Stomach (tissue), 4 donors: ENCODE measurements around the gene GJB3.

ENCODE experiments used
- EP300 ChIP-seq: sonication (generic); formaldehyde crosslinking; IDR thresholded peaks from one replicate; pipeline ENCODE4 v1.6.1; 2017; ENCODE audit warnings: antibody characterized with exemption
- POLR2A ChIP-seq, 4 donors: fragments of 450-650 bp; IDR thresholded peaks; one replicate each; pipeline ENCODE4 v1.6.1; 2016; ENCODE audit warnings: antibody characterized with exemption in 4 of 4, control low read depth in 2 of 4, mild to moderate bottlenecking in 1 of 4, moderate library complexity in 1 of 4
- POLR2AphosphoS5 ChIP-seq, 3 donors: sonication (generic); formaldehyde crosslinking; IDR thresholded peaks; one replicate each; pipeline ENCODE4 v1.6.1; 2016; ENCODE audit warnings: antibody characterized with exemption in 3 of 3
- TF ChIP-seq, protein P1 (sequence below), 7 experiments: fragments of 450-650 bp in 4 of 7; fragments of 200-600 bp in 3 of 7; sonication (generic) in 3 of 7; IDR thresholded peaks; one replicate each; pipeline ENCODE4 v1.5.1; 2016 to 2019; ENCODE audit warnings: antibody characterized with exemption in 7 of 7, control low read depth in 2 of 7, mild to moderate bottlenecking in 1 of 7

DNA sequence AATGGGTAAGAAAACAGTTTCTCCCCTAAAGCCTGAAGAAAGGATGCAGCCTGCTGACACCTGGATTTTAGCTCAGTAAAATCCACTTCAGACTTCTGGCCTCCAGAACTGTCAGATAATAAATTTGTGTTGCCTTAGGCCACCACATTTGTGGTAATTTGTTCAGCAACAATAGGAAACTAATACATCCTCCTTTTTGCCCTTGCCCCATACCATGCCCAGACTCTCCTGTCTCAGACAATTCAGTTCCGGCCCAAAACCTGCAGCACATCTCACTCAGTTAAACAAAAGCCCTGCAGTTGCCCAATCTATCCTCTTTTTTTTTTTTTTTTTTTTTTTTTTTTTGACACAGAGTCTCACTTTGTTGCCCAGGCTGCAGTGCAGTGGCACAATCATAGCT is 52.7 kb downstream of the GJB3 start:
- TF ChIP-seq, protein P1, sequence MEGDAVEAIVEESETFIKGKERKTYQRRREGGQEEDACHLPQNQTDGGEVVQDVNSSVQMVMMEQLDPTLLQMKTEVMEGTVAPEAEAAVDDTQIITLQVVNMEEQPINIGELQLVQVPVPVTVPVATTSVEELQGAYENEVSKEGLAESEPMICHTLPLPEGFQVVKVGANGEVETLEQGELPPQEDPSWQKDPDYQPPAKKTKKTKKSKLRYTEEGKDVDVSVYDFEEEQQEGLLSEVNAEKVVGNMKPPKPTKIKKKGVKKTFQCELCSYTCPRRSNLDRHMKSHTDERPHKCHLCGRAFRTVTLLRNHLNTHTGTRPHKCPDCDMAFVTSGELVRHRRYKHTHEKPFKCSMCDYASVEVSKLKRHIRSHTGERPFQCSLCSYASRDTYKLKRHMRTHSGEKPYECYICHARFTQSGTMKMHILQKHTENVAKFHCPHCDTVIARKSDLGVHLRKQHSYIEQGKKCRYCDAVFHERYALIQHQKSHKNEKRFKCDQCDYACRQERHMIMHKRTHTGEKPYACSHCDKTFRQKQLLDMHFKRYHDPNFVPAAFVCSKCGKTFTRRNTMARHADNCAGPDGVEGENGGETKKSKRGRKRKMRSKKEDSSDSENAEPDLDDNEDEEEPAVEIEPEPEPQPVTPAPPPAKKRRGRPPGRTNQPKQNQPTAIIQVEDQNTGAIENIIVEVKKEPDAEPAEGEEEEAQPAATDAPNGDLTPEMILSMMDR (IDR thresholded peaks at IDR 0.05), result no peak
- TF ChIP-seq POLR2AphosphoS5 (IDR thresholded peaks at IDR 0.05) (no peak), POLR2A (IDR thresholded peaks at IDR 0.05) (no peak), EP300 (no peak)
